ENCODE data around the gene PPM1J. TPM values are rescaled to one million over a fixed set of nuclear protein-coding genes. Genes with fewer than 3 reads are reported as not detected.

PPM1J gene
- total and polyA plus RNA-seq, 2 of the 13 experiments (the other 11 are each of a cell fraction or from before 2014, with no cell fraction given) = 0.07 to 0.22 TPM

DNA sequence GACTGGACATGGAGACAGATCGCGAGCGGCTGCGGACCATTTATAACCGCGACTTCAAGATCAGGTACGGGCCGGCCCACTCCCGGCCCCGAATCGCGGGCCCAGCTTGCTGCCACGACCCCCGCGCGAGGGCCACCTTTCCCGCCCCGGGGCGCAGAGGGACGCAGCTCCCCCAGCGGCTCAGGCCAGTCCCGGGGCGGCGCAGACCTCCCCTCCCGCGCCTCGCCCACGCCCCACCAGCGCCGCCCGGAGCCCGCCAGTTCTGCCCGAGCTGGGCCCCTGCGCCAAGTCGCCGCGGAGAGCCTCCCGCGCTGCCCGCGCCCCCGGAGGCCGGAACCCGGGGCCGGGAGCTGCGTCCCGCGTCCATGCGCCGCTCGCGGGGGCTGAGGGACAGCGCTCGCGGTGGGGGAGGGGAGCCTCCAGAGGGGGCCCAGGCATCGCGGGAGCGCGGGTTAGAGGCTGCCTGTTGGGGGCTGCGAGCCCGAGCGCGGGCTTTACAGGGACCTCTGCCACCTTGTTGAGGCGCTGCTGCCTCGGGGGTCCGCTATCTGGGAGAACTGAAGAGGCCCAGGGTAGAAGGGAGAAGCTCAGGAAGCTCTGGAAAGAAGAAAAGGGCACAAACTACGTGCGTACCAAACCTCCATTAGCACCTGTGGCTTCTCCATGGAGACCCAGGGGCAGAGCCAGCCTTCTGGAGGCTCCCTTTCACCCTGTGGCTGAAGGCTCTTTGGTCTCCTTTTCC, 40.0 kb downstream of the PPM1J start (continued):
- TF ChIP-seq, protein P1, sequence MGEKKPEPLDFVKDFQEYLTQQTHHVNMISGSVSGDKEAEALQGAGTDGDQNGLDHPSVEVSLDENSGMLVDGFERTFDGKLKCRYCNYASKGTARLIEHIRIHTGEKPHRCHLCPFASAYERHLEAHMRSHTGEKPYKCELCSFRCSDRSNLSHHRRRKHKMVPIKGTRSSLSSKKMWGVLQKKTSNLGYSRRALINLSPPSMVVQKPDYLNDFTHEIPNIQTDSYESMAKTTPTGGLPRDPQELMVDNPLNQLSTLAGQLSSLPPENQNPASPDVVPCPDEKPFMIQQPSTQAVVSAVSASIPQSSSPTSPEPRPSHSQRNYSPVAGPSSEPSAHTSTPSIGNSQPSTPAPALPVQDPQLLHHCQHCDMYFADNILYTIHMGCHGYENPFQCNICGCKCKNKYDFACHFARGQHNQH (CRISPR knock-in tag; IDR thresholded peaks at IDR 0.05) = no peak; the same call in 1 of the 2 replicates
- TF ChIP-seq, protein P2, sequence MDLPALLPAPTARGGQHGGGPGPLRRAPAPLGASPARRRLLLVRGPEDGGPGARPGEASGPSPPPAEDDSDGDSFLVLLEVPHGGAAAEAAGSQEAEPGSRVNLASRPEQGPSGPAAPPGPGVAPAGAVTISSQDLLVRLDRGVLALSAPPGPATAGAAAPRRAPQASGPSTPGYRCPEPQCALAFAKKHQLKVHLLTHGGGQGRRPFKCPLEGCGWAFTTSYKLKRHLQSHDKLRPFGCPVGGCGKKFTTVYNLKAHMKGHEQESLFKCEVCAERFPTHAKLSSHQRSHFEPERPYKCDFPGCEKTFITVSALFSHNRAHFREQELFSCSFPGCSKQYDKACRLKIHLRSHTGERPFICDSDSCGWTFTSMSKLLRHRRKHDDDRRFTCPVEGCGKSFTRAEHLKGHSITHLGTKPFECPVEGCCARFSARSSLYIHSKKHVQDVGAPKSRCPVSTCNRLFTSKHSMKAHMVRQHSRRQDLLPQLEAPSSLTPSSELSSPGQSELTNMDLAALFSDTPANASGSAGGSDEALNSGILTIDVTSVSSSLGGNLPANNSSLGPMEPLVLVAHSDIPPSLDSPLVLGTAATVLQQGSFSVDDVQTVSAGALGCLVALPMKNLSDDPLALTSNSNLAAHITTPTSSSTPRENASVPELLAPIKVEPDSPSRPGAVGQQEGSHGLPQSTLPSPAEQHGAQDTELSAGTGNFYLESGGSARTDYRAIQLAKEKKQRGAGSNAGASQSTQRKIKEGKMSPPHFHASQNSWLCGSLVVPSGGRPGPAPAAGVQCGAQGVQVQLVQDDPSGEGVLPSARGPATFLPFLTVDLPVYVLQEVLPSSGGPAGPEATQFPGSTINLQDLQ (CRISPR knock-in tag; IDR thresholded peaks at IDR 0.05) = peak; percentile 61
- TF ChIP-seq ZNF83 (CRISPR knock-in tag; IDR thresholded peaks at IDR 0.05; ENCODE audit: borderline replicate concordance) (no peak), PHF5A (CRISPR knock-in tag; IDR thresholded peaks at IDR 0.05; ENCODE audit: low read depth, unreplicated experiment) (no peak), AGO1 (IDR thresholded peaks at IDR 0.05; ENCODE audit: low read depth, low read length, poor library complexity, severe bottlenecking) (peak; percentile 40), PTBP1 (IDR thresholded peaks at IDR 0.05; ENCODE audit: low read depth, low read length, poor library complexity, severe bottlenecking) (peak; percentile 16), ZNF33A (CRISPR knock-in tag; IDR thresholded peaks at IDR 0.05; ENCODE audit: borderline replicate concordance) (no peak), EED (CRISPR knock-in tag; IDR thresholded peaks at IDR 0.05) (no peak), ETV6 (CRISPR knock-in tag; conservative IDR thresholded peaks at IDR 0.05) (no peak), ZNF790 (CRISPR knock-in tag; IDR thresholded peaks at IDR 0.05; ENCODE audit: borderline replicate concordance) (peak; percentile 90), POLR2AphosphoS2 (IDR thresholded peaks at IDR 0.05; ENCODE audit: low read depth, low read length) (no peak)
- TF ChIP-seq, protein P3, sequence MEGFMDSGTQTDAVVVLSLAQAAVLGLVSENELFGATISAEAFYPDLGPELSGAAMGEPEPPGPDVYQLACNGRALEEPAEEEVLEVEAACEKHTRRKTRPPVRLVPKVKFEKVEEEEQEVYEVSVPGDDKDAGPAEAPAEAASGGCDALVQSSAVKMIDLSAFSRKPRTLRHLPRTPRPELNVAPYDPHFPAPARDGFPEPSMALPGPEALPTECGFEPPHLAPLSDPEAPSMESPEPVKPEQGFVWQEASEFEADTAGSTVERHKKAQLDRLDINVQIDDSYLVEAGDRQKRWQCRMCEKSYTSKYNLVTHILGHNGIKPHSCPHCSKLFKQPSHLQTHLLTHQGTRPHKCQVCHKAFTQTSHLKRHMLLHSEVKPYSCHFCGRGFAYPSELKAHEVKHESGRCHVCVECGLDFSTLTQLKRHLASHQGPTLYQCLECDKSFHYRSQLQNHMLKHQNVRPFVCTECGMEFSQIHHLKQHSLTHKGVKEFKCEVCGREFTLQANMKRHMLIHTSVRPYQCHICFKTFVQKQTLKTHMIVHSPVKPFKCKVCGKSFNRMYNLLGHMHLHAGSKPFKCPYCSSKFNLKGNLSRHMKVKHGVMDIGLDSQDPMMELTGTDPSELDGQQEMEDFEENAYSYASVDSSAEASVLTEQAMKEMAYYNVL (CRISPR knock-in tag; IDR thresholded peaks at IDR 0.05; ENCODE audit: borderline replicate concordance) = no peak
- TF ChIP-seq, protein P4, sequence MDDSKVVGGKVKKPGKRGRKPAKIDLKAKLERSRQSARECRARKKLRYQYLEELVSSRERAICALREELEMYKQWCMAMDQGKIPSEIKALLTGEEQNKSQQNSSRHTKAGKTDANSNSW (CRISPR knock-in tag; IDR thresholded peaks at IDR 0.05; ENCODE audit: borderline replicate concordance) = 0 out of 2 replicates have a peak, but pooled peaks have one; percentile 11
- TF ChIP-seq, protein P5, sequence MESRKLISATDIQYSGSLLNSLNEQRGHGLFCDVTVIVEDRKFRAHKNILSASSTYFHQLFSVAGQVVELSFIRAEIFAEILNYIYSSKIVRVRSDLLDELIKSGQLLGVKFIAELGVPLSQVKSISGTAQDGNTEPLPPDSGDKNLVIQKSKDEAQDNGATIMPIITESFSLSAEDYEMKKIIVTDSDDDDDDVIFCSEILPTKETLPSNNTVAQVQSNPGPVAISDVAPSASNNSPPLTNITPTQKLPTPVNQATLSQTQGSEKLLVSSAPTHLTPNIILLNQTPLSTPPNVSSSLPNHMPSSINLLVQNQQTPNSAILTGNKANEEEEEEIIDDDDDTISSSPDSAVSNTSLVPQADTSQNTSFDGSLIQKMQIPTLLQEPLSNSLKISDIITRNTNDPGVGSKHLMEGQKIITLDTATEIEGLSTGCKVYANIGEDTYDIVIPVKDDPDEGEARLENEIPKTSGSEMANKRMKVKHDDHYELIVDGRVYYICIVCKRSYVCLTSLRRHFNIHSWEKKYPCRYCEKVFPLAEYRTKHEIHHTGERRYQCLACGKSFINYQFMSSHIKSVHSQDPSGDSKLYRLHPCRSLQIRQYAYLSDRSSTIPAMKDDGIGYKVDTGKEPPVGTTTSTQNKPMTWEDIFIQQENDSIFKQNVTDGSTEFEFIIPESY (CRISPR knock-in tag; IDR thresholded peaks at IDR 0.05) = no peak
- TF ChIP-seq, protein P6, sequence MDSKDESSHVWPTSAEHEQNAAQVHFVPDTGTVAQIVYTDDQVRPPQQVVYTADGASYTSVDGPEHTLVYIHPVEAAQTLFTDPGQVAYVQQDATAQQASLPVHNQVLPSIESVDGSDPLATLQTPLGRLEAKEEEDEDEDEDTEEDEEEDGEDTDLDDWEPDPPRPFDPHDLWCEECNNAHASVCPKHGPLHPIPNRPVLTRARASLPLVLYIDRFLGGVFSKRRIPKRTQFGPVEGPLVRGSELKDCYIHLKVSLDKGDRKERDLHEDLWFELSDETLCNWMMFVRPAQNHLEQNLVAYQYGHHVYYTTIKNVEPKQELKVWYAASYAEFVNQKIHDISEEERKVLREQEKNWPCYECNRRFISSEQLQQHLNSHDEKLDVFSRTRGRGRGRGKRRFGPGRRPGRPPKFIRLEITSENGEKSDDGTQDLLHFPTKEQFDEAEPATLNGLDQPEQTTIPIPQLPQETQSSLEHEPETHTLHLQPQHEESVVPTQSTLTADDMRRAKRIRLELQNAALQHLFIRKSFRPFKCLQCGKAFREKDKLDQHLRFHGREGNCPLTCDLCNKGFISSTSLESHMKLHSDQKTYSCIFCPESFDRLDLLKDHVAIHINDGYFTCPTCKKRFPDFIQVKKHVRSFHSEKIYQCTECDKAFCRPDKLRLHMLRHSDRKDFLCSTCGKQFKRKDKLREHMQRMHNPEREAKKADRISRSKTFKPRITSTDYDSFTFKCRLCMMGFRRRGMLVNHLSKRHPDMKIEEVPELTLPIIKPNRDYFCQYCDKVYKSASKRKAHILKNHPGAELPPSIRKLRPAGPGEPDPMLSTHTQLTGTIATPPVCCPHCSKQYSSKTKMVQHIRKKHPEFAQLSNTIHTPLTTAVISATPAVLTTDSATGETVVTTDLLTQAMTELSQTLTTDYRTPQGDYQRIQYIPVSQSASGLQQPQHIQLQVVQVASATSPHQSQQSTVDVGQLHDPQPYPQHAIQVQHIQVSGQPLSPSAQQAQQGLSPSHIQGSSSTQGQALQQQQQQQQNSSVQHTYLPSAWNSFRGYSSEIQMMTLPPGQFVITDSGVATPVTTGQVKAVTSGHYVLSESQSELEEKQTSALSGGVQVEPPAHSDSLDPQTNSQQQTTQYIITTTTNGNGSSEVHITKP (CRISPR knock-in tag; IDR thresholded peaks at IDR 0.05; ENCODE audit: low read depth) = no peak

Data from HepG2 (cell line).